OCI-LY3 (cell line): Measurements from ENCODE around the gene TRAF6.

Source experiments
- EZH2phosphoT487 ChIP-seq: fragments of 200-600 bp; shearing (Covaris generic); IDR thresholded peaks from 2 replicates; pipeline ENCODE4 v1.6.1; 2018; ENCODE audit warnings: antibody characterized with exemption, mixed run types, low read depth
- TF ChIP-seq, protein P1 (sequence below): fragments of 200-600, 300-600 bp; sonication (generic); IDR thresholded peaks from 2 replicates; pipeline ENCODE4 v1.5.1; 2014; ENCODE audit warnings: antibody characterized with exemption, low read length, low read depth

DNA sequence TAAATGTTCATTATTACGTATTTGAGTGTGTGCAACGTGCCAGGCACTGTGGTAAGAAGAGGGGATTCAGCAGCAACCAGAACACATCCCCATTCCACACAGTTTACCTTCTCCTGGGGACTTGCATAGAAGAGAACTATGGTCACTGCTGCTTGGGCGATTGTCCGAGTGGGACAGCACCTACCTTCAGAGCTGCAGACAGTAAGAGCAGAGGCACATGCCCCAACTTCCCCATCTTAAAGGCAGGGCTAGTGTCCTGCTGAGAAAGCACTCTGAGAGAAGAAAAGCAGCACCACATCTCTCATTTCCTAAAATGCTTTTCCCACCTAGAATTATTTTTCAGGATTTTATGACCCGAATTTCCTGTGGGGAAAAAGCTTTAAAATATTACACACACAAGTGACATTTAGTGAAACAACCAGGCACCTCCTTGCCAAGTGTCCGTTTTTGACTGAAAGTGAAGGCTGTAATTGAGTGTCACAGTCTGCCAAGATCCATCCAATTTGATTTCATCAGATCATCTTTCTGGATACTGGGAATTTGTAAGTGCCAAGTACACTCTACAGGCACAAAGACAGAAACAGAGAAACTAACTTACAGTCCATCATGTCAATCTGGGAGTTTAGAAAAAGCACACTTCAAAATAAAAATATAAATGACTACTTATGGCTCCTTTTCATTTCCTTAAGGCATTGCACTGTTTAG, 24.6 kb downstream of the TRAF6 start:
- TF ChIP-seq, protein P1, sequence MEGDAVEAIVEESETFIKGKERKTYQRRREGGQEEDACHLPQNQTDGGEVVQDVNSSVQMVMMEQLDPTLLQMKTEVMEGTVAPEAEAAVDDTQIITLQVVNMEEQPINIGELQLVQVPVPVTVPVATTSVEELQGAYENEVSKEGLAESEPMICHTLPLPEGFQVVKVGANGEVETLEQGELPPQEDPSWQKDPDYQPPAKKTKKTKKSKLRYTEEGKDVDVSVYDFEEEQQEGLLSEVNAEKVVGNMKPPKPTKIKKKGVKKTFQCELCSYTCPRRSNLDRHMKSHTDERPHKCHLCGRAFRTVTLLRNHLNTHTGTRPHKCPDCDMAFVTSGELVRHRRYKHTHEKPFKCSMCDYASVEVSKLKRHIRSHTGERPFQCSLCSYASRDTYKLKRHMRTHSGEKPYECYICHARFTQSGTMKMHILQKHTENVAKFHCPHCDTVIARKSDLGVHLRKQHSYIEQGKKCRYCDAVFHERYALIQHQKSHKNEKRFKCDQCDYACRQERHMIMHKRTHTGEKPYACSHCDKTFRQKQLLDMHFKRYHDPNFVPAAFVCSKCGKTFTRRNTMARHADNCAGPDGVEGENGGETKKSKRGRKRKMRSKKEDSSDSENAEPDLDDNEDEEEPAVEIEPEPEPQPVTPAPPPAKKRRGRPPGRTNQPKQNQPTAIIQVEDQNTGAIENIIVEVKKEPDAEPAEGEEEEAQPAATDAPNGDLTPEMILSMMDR, result no peak
- TF ChIP-seq EZH2phosphoT487, result no peak
